ENCODE measurements around the gene SRD5A1. TPM values are rescaled to one million over a fixed set of nuclear protein-coding genes. Genes with fewer than 3 reads are reported as not detected.

The SRD5A1 gene
- total RNA-seq, 1 experiment from 2014 or later, result 24.7 TPM

GRCh38 chr5:6681682-6682081 is 48.4 kb downstream of the SRD5A1 start:
- Histone ChIP-seq H3K79me2 (ENCODE audit: insufficient read depth, low read length) (no peaks in the 10 kb centered on the region), H3K9me3 (ENCODE audit: control insufficient read depth in 1 of 2, insufficient read depth in 1 of 2, low read depth in 1 of 2, low read length in 2 of 2) (no peaks in the 10 kb centered on the region), H3K4me2 (ENCODE audit: low read length) (no peak overlapping the region), H3K9me2 (ENCODE audit: insufficient read depth) (no peaks in the 10 kb centered on the region), H3K27ac (ENCODE audit: low read depth, low read length) (no peak overlapping the region), H4K20me1 (ENCODE audit: insufficient read depth) (no peaks in the 10 kb centered on the region), H3K4me3 (replicated peaks in 1 of 2; ENCODE audit: low read depth in 1 of 2, low read length in 2 of 2) (no peak overlapping the region), H3K9ac (ENCODE audit: low read length) (no peak overlapping the region), H3K27me3 (ENCODE audit: insufficient read depth, low read length) (peaks cover 18% of the 10 kb centered on the region; the same call in 1 of the 2 replicates), H2AFZ (ENCODE audit: low read depth, low read length, poor library complexity, severe bottlenecking) (no peak overlapping the region), H3K4me1 (ENCODE audit: control insufficient read depth in 1 of 2, insufficient read depth in 2 of 2, low read length in 2 of 2) (peaks cover 0 to 3% of the 10 kb centered on the region in 2 experiments; a peak in 1 of 4 replicates), H3K36me3 (ENCODE audit: control insufficient read depth in 1 of 2, insufficient read depth in 2 of 2, low read length in 2 of 2) (no peaks in the 10 kb centered on the region)
- no peak for TF ChIP-seq YY1 (IDR thresholded peaks at IDR 0.05; ENCODE audit: extremely low read depth, insufficient replicate concordance, low read depth, low read length)
- no peak for TF ChIP-seq SRF (IDR thresholded peaks at IDR 0.05; ENCODE audit: low read depth)
- no peak for TF ChIP-seq POLR2AphosphoS5 (IDR thresholded peaks at IDR 0.05; ENCODE audit: low read depth, low read length)
- no peak for TF ChIP-seq ZBTB33 (IDR thresholded peaks at IDR 0.05; ENCODE audit: extremely low read depth, insufficient replicate concordance, low read length)
- no peak for TF ChIP-seq MAX (IDR thresholded peaks at IDR 0.05)
- no peak for TF ChIP-seq CEBPB (IDR thresholded peaks at IDR 0.05; ENCODE audit: low read depth)
- TF ChIP-seq CBX3 (IDR thresholded peaks at IDR 0.05; ENCODE audit: low read depth), result no peak
- no peak for TF ChIP-seq SP1 (IDR thresholded peaks at IDR 0.05; ENCODE audit: low read depth)
- no peak for TF ChIP-seq TCF7L2 (IDR thresholded peaks at IDR 0.05; ENCODE audit: borderline replicate concordance, extremely low read depth, insufficient read depth, insufficient read length)
- no peak for TF ChIP-seq ELF1 (IDR thresholded peaks at IDR 0.05; ENCODE audit: borderline replicate concordance, low read depth)
- no peak for TF ChIP-seq EGR1 (IDR thresholded peaks at IDR 0.05; ENCODE audit: low read depth)
- TF ChIP-seq EZH2phosphoT487 (IDR thresholded peaks at IDR 0.05; ENCODE audit: borderline replicate concordance), result no peak
- no peak for TF ChIP-seq FOSL1 (IDR thresholded peaks at IDR 0.05; ENCODE audit: low read depth)
- ChIA-PET RAD21 (ENCODE audit: low non-redundant PET in 1 of 2, low total read pairs in 2 of 2, uncharacterized antibody in 2 of 2, unreplicated experiment in 2 of 2) (no interaction called here), POLR2A (no interaction called here), CTCF (no interaction called here)
- no TSS peak for BruUV-seq (replicated peaks)
- DNase-seq (ENCODE audit: low read depth, low spot score) (no peak), ATAC-seq (no peak)
- intact Hi-C loops (cut with micrococcal nuclease), result no loop called here

Data from HCT116 (cell line).